B cell (primary cell): ENCODE measurements around the gene PRR33. TPM values are rescaled to one million over a fixed set of nuclear protein-coding genes. Genes with fewer than 3 reads are reported as not detected.

Source experiments
- ATAC-seq: fragments of 200-7000 bp; cut with Tn5 transposase; one replicate; pipeline ENCODE4 v1.10.0; 2021; ENCODE audit warnings: low read depth, mild to moderate bottlenecking, moderate number of reproducible peaks, moderate library complexity
- CTCF ChIA-PET: fragments of 350-600 bp; sonication (Branson Sonifier 250); formaldehyde crosslinking; loops from one replicate; lab custom pipeline; 2021; ENCODE audit warnings: antibody characterized with exemption, inconsistent platforms; lab: Charles Lee
- POLR2A ChIA-PET: fragments of 350-600 bp; sonication (Branson Sonifier 250); formaldehyde crosslinking; loops from one replicate; lab custom pipeline; 2021; ENCODE audit warnings: antibody characterized with exemption; lab: Charles Lee
- DNase-seq: peaks from one replicate; pipeline ENCODE4 v3.0.0; 2013
- H2AFZ ChIP-seq: 2 replicates; pipeline ENCODE4 v1.6.1; 2012; ENCODE audit warnings: mild to moderate bottlenecking, low read depth, low read length; ENCODE audit not compliant: insufficient read depth, poor library complexity, severe bottlenecking
- H3K27ac ChIP-seq, 2 donors: 1 replicate in 1 of 2; 2 replicates in 1 of 2; pipeline ENCODE4 v1.5.1; 2012 to 2013; ENCODE audit warnings: low read length in 2 of 2, mild to moderate bottlenecking in 2 of 2, moderate library complexity in 1 of 2
- H3K27me3 ChIP-seq, 4 experiments: fragments of 200-600 bp in 1 of 4; sonication (generic) in 1 of 4; replicated peaks in 1 of 4; 1 replicate in 2 of 4; 2 replicates in 2 of 4; pipeline versions ENCODE4 v1.6.1 to v1.7.0; 2013 to 2016; ENCODE audit warnings: low read length in 3 of 4, mild to moderate bottlenecking in 2 of 4, mixed read lengths in 1 of 4, moderate library complexity in 1 of 4; ENCODE audit not compliant: insufficient read depth in 4 of 4, control insufficient read depth in 3 of 4; ENCODE audit errors: control extremely low read depth in 1 of 4
- H3K36me3 ChIP-seq, 2 experiments: replicated peaks in 1 of 2; 1 replicate in 1 of 2; 2 replicates in 1 of 2; pipeline versions ENCODE4 v1.6.1 to v1.7.1; 2013; ENCODE audit warnings: low read length in 1 of 2; ENCODE audit not compliant: insufficient read depth in 2 of 2, control insufficient read depth in 1 of 2; ENCODE audit errors: control extremely low read depth in 1 of 2, extremely low read depth in 1 of 2
- H3K4me1 ChIP-seq, 2 donors: fragments of 200-600 bp in 1 of 2; sonication (generic) in 1 of 2; 1 replicate in 1 of 2; 2 replicates in 1 of 2; pipeline versions ENCODE4 v1.5.1 to v1.6.1; 2013 to 2017; ENCODE audit warnings: low read length in 2 of 2; ENCODE audit not compliant: control insufficient read depth in 2 of 2, insufficient read depth in 2 of 2
- H3K4me2 ChIP-seq: replicated peaks from 2 replicates; pipeline ENCODE3; 2012; ENCODE audit warnings: mild to moderate bottlenecking, low read depth, low read length; ENCODE audit not compliant: poor library complexity, severe bottlenecking
- H3K4me3 ChIP-seq, 5 experiments: fragments of 200-600 bp in 1 of 5; sonication (generic) in 1 of 5; 1 replicate in 3 of 5; 2 replicates in 2 of 5; pipeline versions ENCODE4 v1.5.1 to v1.7.0; 2011 to 2016; ENCODE audit warnings: low read length in 4 of 5, mild to moderate bottlenecking in 4 of 5, low read depth in 2 of 5, control low read depth in 1 of 5, moderate library complexity in 1 of 5; ENCODE audit not compliant: insufficient read depth in 1 of 5; ENCODE audit errors: control extremely low read depth in 1 of 5, extremely low read depth in 1 of 5
- H3K79me2 ChIP-seq: fragments of 200-600 bp; sonication (generic); one replicate; pipeline ENCODE4 v1.6.0; 2016; ENCODE audit warnings: low read length; ENCODE audit not compliant: control insufficient read depth, insufficient read depth
- H3K9ac ChIP-seq: fragments of 200-600 bp; sonication (generic); 2 replicates; pipeline ENCODE4 v1.6.1; 2017; ENCODE audit warnings: mild to moderate bottlenecking, low read length, moderate library complexity
- H3K9me3 ChIP-seq, 3 donors: one replicate each; pipeline versions ENCODE4 v1.6.1 to v1.7.1; 2013; ENCODE audit warnings: low read length in 2 of 3; ENCODE audit not compliant: control insufficient read depth in 2 of 3, insufficient read depth in 1 of 3; ENCODE audit errors: control extremely low read depth in 1 of 3
- H4K20me1 ChIP-seq: 2 replicates; pipeline ENCODE4 v1.6.0; 2012; ENCODE audit warnings: mild to moderate bottlenecking, low read length; ENCODE audit not compliant: insufficient read depth, control insufficient read depth, poor library complexity, severe bottlenecking
- H3K27ac Mint-ChIP-seq: one replicate; pipeline ENCODE4 v1.8.0; 2021; ENCODE audit warnings: mixed read lengths
- H3K27me3 Mint-ChIP-seq: one replicate; pipeline ENCODE4 v1.8.0; 2021; ENCODE audit warnings: mixed read lengths
- H3K4me1 Mint-ChIP-seq: one replicate; pipeline ENCODE4 v1.8.0; 2021; ENCODE audit warnings: mixed read lengths
- H3K4me3 Mint-ChIP-seq: one replicate; pipeline ENCODE4 v1.8.0; 2021; ENCODE audit warnings: mixed read lengths
- H3K9me3 Mint-ChIP-seq: one replicate; pipeline ENCODE4 v1.8.0; 2022; ENCODE audit warnings: mixed read lengths; ENCODE audit not compliant: insufficient read depth
- EZH2 ChIP-seq: IDR thresholded peaks from 2 replicates; pipeline ENCODE4 v1.6.1; 2012; ENCODE audit warnings: borderline replicate concordance, low read depth, mild to moderate bottlenecking, moderate library complexity, low read length; ENCODE audit not compliant: insufficient read depth, poor library complexity, severe bottlenecking
- WGBS: methylation state at CpG from one replicate; pipeline ENCODE4 v1.1.5; 2013; ENCODE audit warnings: missing lambda C conversion rate; ENCODE audit not compliant: insufficient coverage; 5-methylcytosine and 5-hydroxymethylcytosine counted together
- intact Hi-C: fragments of 100-400 bp; cut with micrococcal nuclease; formaldehyde crosslinking; loops from one replicate; pipeline ENCODE4 v1.10.0; 2022
- polyA plus RNA-seq: library from polyadenylated mRNA; depleted of rRNA; stranded (reverse); fragments of >200 nt; gene quantifications from 2 replicates; pipeline ENCODE4 v1.2.3, GENCODE V29; 2012
- total RNA-seq, 2 donors: library from RNA; stranded (reverse); fragments of 120-200 nt in 1 of 2; gene quantifications; 1 replicate in 1 of 2; 2 replicates in 1 of 2; pipeline versions ENCODE4 v1.2.3 to v1.2.4, GENCODE V29; 2013 to 2022
- TF ChIP-seq, protein P1 (sequence below): fragments of 200-600 bp; IDR thresholded peaks from one replicate; pipeline ENCODE4 v1.8.0; 2022; ENCODE audit warnings: antibody characterized with exemption, mild to moderate bottlenecking

Gene PRR33
- total and polyA plus RNA-seq, 2 donors (not counting 1 experiment from before 2014, with no cell fraction given) = not detected

DNA sequence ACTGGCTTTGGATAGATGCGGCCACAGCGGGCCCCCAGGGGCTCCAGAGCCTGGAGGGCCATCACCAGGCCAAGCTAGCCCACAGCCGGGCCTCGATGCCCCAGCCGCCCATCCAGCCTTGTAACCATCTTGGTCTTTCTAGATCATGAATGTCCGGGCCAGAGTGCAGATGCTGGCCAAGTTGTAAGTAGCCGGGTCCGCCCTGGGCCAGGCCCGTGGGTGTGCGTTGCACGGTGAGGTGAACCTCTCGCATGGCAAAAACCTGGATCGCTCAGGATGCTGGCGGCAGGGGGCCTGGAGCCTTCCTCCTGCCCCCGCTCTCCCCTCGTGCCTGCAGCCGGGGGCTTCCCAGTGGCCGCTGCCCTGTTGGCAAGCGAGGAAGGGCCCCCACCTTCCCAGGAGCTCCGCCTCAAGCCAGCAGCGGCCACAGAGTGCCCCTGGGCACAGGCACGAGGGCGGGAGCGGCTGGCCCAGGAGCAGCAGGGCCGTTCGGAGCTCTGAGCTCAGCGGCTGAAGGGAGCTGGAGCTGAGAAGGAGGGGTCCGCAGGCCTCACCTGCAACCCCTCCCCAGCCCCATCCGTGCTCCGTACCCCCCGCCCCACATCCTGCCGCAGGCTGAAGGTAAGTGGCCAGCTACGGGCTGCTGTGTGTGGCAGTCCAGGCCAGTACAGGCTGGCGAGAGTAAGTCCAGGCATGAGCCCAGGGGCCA is 44.5 kb upstream of the PRR33 start:
- peaks cover 3% of the 10 kb centered on the region for H3K4me1 Mint-ChIP-seq
- 99% methylated on average over 28 of the region's 34 CpGs for WGBS
- ChIA-PET POLR2A (no interaction called here), CTCF (no interaction called here)
- no peaks in the 10 kb centered on the region for H3K9me3 Mint-ChIP-seq
- H3K36me3 ChIP-seq = no peaks in the 10 kb centered on the region
- no peak overlapping the region for H3K4me3 Mint-ChIP-seq
- H3K4me1 ChIP-seq = no peaks in the 10 kb centered on the region
- no peak overlapping the region for H3K4me2 ChIP-seq
- H3K9ac ChIP-seq = no peak overlapping the region
- no peak overlapping the region for H3K4me3 ChIP-seq
- H3K79me2 ChIP-seq = no peaks in the 10 kb centered on the region
- no peak overlapping the region for H3K27ac Mint-ChIP-seq
- peaks cover 22% of the 10 kb centered on the region for H3K27me3 Mint-ChIP-seq
- H2AFZ ChIP-seq = no peak overlapping the region
- H3K27me3 ChIP-seq = peaks cover 0 to 9% (median 2%) of the 10 kb centered on the region in 4 experiments
- ATAC-seq (no peak), DNase-seq (no peak)
- H4K20me1 ChIP-seq = no peaks in the 10 kb centered on the region
- H3K9me3 ChIP-seq = no peaks in the 10 kb centered on the region
- TF ChIP-seq EZH2 = no peak
- TF ChIP-seq, protein P1, sequence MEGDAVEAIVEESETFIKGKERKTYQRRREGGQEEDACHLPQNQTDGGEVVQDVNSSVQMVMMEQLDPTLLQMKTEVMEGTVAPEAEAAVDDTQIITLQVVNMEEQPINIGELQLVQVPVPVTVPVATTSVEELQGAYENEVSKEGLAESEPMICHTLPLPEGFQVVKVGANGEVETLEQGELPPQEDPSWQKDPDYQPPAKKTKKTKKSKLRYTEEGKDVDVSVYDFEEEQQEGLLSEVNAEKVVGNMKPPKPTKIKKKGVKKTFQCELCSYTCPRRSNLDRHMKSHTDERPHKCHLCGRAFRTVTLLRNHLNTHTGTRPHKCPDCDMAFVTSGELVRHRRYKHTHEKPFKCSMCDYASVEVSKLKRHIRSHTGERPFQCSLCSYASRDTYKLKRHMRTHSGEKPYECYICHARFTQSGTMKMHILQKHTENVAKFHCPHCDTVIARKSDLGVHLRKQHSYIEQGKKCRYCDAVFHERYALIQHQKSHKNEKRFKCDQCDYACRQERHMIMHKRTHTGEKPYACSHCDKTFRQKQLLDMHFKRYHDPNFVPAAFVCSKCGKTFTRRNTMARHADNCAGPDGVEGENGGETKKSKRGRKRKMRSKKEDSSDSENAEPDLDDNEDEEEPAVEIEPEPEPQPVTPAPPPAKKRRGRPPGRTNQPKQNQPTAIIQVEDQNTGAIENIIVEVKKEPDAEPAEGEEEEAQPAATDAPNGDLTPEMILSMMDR = no peak
- H3K27ac ChIP-seq = no peak overlapping the region
- intact Hi-C loops = no loop called here
